ENCODE measurements around the gene UPK2.

DNA sequence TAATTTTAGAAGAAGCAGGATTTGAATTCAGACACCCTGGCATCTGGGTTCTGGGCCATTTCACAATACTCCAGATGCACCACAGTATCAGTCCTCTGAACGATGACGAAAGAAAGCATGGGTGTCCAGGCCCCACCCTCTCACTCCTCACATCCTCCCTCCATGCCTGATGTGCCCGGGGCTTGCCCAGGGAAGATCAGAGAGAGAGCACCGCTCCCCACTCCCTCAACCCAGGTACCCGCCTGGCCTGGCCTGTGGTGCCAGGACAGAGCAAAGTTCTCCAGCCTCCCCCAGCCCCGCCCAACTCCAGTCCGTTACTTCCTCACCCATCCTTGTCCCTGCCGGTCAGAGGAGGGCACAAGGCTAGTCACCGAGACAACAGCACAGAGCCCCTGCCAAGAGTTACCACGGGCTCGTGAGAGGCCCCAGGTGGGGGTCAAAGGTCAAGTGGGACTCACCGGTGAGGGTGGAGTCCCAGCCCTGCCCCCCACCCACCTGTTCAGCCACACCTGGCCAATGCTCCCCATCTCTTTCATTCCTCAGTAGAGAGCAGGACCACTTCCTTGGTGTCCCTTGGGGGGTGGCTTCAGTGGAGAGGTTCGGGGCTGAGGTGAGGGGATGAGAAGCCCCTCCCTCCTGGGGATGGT lies 38.5 kb upstream of the UPK2 start:
- TF ChIP-seq, protein P1, sequence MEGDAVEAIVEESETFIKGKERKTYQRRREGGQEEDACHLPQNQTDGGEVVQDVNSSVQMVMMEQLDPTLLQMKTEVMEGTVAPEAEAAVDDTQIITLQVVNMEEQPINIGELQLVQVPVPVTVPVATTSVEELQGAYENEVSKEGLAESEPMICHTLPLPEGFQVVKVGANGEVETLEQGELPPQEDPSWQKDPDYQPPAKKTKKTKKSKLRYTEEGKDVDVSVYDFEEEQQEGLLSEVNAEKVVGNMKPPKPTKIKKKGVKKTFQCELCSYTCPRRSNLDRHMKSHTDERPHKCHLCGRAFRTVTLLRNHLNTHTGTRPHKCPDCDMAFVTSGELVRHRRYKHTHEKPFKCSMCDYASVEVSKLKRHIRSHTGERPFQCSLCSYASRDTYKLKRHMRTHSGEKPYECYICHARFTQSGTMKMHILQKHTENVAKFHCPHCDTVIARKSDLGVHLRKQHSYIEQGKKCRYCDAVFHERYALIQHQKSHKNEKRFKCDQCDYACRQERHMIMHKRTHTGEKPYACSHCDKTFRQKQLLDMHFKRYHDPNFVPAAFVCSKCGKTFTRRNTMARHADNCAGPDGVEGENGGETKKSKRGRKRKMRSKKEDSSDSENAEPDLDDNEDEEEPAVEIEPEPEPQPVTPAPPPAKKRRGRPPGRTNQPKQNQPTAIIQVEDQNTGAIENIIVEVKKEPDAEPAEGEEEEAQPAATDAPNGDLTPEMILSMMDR (IDR thresholded peaks at IDR 0.05; ENCODE audit: low read length): no peak
- TF ChIP-seq EZH2 (IDR thresholded peaks at IDR 0.05; ENCODE audit: borderline replicate concordance, low read length): no peak

Measured in OCI-LY1 (cell line).